HEK293T (cell line): ENCODE results near the gene CD52.
"Not testable (repeated sequence)": the region's sequence is repeated elsewhere in the genome, so short reads cannot be mapped to it uniquely, and the experiment has no call there.

Experiments
- CTCF ChIA-PET: fragments of 350-600 bp; formaldehyde crosslinking; extraction: SDS; loops from one replicate; lab custom pipeline; 2021; ENCODE audit warnings: antibody characterized with exemption, inconsistent platforms; lab: Yijun Ruan, JAX
- POLR2A ChIA-PET: fragments of 350-600 bp; formaldehyde crosslinking; extraction: SDS; loops from one replicate; lab custom pipeline; 2020; ENCODE audit warnings: antibody characterized with exemption, inconsistent platforms; lab: Yijun Ruan, JAX
- DNase-seq: peaks from one replicate; pipeline ENCODE4 v3.0.0; 2012; ENCODE audit warnings: mixed read lengths; ENCODE audit errors: extremely low spot score
- ARNT ChIP-seq: fragments of 450-650 bp; IDR thresholded peaks from 2 replicates; pipeline ENCODE4 v1.6.1; 2017; ENCODE audit warnings: mild to moderate bottlenecking
- BHLHE40 ChIP-seq: fragments of 450-650 bp; IDR thresholded peaks from 2 replicates; pipeline ENCODE4 v1.6.1; 2016; ENCODE audit warnings: mild to moderate bottlenecking, moderate library complexity, borderline replicate concordance
- CTBP1 ChIP-seq: fragments of 450-650 bp; IDR thresholded peaks from 2 replicates; pipeline ENCODE4 v1.6.1; 2016; ENCODE audit warnings: borderline replicate concordance
- ELF4 ChIP-seq: fragments of 450-650 bp; IDR thresholded peaks from 2 replicates; pipeline ENCODE4 v1.6.1; 2017; ENCODE audit warnings: antibody characterized with exemption
- FOXA1 ChIP-seq: fragments of 450-650 bp; IDR thresholded peaks from 2 replicates; pipeline ENCODE4 v1.6.1; 2016; ENCODE audit warnings: mild to moderate bottlenecking
- FOXK2 ChIP-seq: fragments of 450-650 bp; IDR thresholded peaks from 2 replicates; pipeline ENCODE4 v1.6.1; 2016; ENCODE audit warnings: mild to moderate bottlenecking
- FOXM1 ChIP-seq: fragments of 450-650 bp; IDR thresholded peaks from 2 replicates; pipeline ENCODE4 v1.6.1; 2017; ENCODE audit warnings: mild to moderate bottlenecking, borderline replicate concordance
- HDGF ChIP-seq: fragments of 450-650 bp; IDR thresholded peaks from 2 replicates; pipeline ENCODE4 v1.6.1; 2017; ENCODE audit warnings: antibody characterized with exemption, borderline replicate concordance
- L3MBTL2 ChIP-seq: fragments of 450-650 bp; conservative IDR thresholded peaks from 2 replicates; pipeline ENCODE4 v1.6.1; 2016; ENCODE audit warnings: mild to moderate bottlenecking
- LEF1 ChIP-seq: fragments of 450-650 bp; IDR thresholded peaks from 2 replicates; pipeline ENCODE4 v1.6.1; 2017; ENCODE audit warnings: mild to moderate bottlenecking, borderline replicate concordance
- NFRKB ChIP-seq: fragments of 450-650 bp; IDR thresholded peaks from 2 replicates; pipeline ENCODE4 v1.6.1; 2016; ENCODE audit warnings: mild to moderate bottlenecking, moderate library complexity
- PKNOX1 ChIP-seq: fragments of 450-650 bp; IDR thresholded peaks from 2 replicates; pipeline ENCODE4 v1.6.1; 2016
- SP1 ChIP-seq: fragments of 450-650 bp; IDR thresholded peaks from 2 replicates; pipeline ENCODE4 v1.6.1; 2017
- SUZ12 ChIP-seq: fragments of 450-650 bp; IDR thresholded peaks from 2 replicates; pipeline ENCODE4 v1.6.1; 2016; ENCODE audit warnings: mild to moderate bottlenecking
- TARDBP ChIP-seq: fragments of 450-650 bp; IDR thresholded peaks from 2 replicates; pipeline ENCODE4 v1.6.1; 2016
- ZNF384 ChIP-seq: fragments of 450-650 bp; IDR thresholded peaks from 2 replicates; pipeline ENCODE4 v1.6.1; 2016

CD52 gene

GRCh38 chr1:26305667-26306289, 12.0 kb upstream of the CD52 start:
- POLR2A ChIA-PET, result interaction anchor here (0.7 kb wide), 1 partner anchor 99 kb away, joined by 4 read pairs; no protein-coding TSS in a partner anchor
- CTCF ChIA-PET, result interaction anchor here (1.4 to 3.6 kb wide), 2 partner anchors 16 to 21 kb away, joined by 3 to 15 read pairs; no protein-coding TSS in a partner anchor
- TF ChIP-seq HDGF (no peak), NFRKB (no peak), LEF1 (no peak), BHLHE40 (no peak), FOXK2 (no peak)

GRCh38 chr1:26306290-26307229, 11.2 kb upstream of the CD52 start, which contains the start of gene UBXN11:
Gene UBXN11, minus strand, starts transcription at chr1:26306636. Its CDS starts 3,753 bp downstream, at chr1:26302883.
- ChIA-PET POLR2A (interaction anchor here (0.7 to 2.5 kb wide), 6 partner anchors 10 to 99 kb away, joined by 3 to 12 read pairs (median 4); partner anchors contain the start of gene CD52), CTCF (interaction anchor here (0.7 to 3.6 kb wide), 3 partner anchors 11 to 27 kb away, joined by 3 to 15 read pairs (median 3); partner anchors contain the start of genes CD52 and SH3BGRL3)

More at GRCh38 chr1:26305667-26306289, 12.0 kb upstream of the CD52 start:
- no peak for DNase-seq

GRCh38 chr1:26307363-26307781, 10.4 kb upstream of the CD52 start:
- no peak for DNase-seq
- ChIA-PET POLR2A (interaction anchor here (1.0 to 2.5 kb wide), 5 partner anchors 9 to 21 kb away, joined by 3 to 12 read pairs (median 5); partner anchors contain the start of gene CD52), CTCF (interaction anchor here (0.7 to 3.8 kb wide), 5 partner anchors 11 to 73 kb away, joined by 3 to 15 read pairs (median 4); partner anchors contain the start of genes CD52, CEP85 and SH3BGRL3)
- TF ChIP-seq PKNOX1 (no peak), ARNT (no peak), NFRKB (no peak), ELF4 (no peak), SUZ12 (no peak), SP1 (no peak), BHLHE40 (no peak), TARDBP (no peak), ZNF384 (no peak), CTBP1 (no peak), HDGF (no peak), FOXM1 (no peak)

More at GRCh38 chr1:26306290-26307229, 11.2 kb upstream of the CD52 start, which contains the start of gene UBXN11:
- peak; percentile 33 for TF ChIP-seq L3MBTL2
- no peak for TF ChIP-seq ZNF384
- DNase-seq, result peak; percentile 98

GRCh38 chr1:26307966-26308899, 9.5 kb upstream of the CD52 start:
- not testable (repeated sequence) for DNase-seq
- ChIA-PET CTCF (interaction anchor here (1.5 to 3.8 kb wide), 3 partner anchors 13 to 74 kb away, joined by 4 to 15 read pairs (median 11); partner anchors contain the start of gene CEP85), POLR2A (interaction anchor here (1.3 to 2.5 kb wide), 2 partner anchors 8 to 10 kb away, joined by 3 to 12 read pairs; partner anchors contain the start of gene CD52)

GRCh38 chr1:26314501-26314900, 3.3 kb upstream of the CD52 start:
- no peak for DNase-seq
- CTCF ChIA-PET, result interaction anchor here (2.3 kb wide), 1 partner anchor 29 kb away, joined by 22 read pairs; no protein-coding TSS in a partner anchor
- TF ChIP-seq FOXA1 (no peak), SP1 (no peak), ELF4 (no peak), FOXM1 (no peak), ZNF384 (no peak), NFRKB (no peak), TARDBP (no peak), ARNT (no peak), LEF1 (no peak), CTBP1 (no peak), HDGF (no peak), FOXK2 (no peak), SUZ12 (no peak), PKNOX1 (no peak), BHLHE40 (no peak), L3MBTL2 (no peak)
- POLR2A ChIA-PET, result interaction anchor here (1.0 kb wide), 1 partner anchor 34 kb away, joined by 3 read pairs; the partner anchor contains the start of gene SH3BGRL3
